Measurements from ENCODE around the gene DNAJB6.

Gene DNAJB6

GRCh38 chr7:157464111-157464970 lies 127.5 kb downstream of the DNAJB6 start:
- H3K27ac ChIP-seq (ENCODE audit: insufficient read depth, low read length, poor library complexity, severe bottlenecking) = no peak overlapping the region
- H3K4me1 ChIP-seq (ENCODE audit: control insufficient read depth, insufficient read depth, low read length, poor library complexity, severe bottlenecking) = no peaks in the 10 kb centered on the region
- H3K4me3 ChIP-seq (ENCODE audit: insufficient read depth, low read depth, low read length, poor library complexity, severe bottlenecking) = no peak overlapping the region
- H3K27me3 ChIP-seq (replicated peaks; ENCODE audit: control insufficient read depth, insufficient read depth, low read length, poor library complexity, severe bottlenecking) = no peaks in the 10 kb centered on the region
- no peak for DNase-seq
- no peaks in the 10 kb centered on the region for H3K36me3 ChIP-seq (ENCODE audit: control insufficient read depth, insufficient read depth, low read length)
- H3K9me3 ChIP-seq (ENCODE audit: control insufficient read depth, low read length) = no peaks in the 10 kb centered on the region

DNA sequence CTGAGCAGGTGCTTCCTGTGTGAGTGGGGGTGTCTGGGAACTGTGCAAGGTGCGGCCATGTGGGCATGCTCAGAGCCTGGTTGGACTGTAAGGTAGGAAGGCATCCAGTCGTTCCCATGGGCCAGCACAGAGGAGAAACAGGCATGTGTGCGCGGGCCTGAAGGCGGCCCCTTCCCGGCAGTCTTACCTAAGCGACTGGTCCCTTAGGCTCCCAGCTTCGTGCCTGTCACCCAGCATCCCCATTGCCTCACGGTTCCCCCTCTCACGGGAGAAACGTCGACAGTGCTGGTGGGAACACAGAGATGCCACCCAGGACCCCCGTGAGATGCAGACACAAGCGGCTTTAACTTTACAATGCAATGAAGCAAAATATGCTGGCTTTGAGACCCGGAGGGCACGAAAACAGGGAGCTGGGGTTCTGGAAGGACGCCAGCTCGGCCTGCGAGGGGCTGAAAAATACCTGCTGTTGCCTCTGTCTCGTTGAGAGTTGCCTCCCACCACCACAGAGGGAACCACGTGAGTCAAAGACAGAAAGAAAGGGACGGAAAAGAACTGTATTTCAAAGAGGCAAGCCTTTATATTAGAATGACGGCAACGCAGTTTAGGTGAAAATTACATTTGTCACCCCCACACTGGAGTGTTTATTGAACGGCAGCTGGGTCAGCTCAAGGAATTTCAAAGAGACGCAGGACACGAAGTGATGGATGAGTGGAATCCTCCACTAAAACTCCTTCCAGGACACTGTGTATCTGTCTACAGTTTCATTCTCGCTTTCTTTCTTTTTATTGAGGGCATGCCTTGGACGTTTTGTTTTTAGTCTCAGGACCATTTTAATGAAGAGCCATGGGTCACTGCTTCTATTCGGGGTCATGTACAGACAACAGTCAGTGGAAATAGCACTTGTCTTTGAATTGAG lies 128.4 kb downstream of the DNAJB6 start:
- Histone ChIP-seq H3K9me3 (ENCODE audit: control insufficient read depth, low read length) (no peaks in the 10 kb centered on the region), H3K36me3 (ENCODE audit: control insufficient read depth, insufficient read depth, low read length) (no peaks in the 10 kb centered on the region), H3K27ac (ENCODE audit: insufficient read depth, low read length, poor library complexity, severe bottlenecking) (no peak overlapping the region), H3K4me1 (ENCODE audit: control insufficient read depth, insufficient read depth, low read length, poor library complexity, severe bottlenecking) (no peaks in the 10 kb centered on the region), H3K4me3 (ENCODE audit: insufficient read depth, low read depth, low read length, poor library complexity, severe bottlenecking) (no peak overlapping the region), H3K27me3 (replicated peaks; ENCODE audit: control insufficient read depth, insufficient read depth, low read length, poor library complexity, severe bottlenecking) (no peaks in the 10 kb centered on the region)
- no peak for DNase-seq

- H3K27me3 ChIP-seq (replicated peaks; ENCODE audit: control insufficient read depth, insufficient read depth, low read length, poor library complexity, severe bottlenecking) = no peaks in the 10 kb centered on the region
- H3K9me3 ChIP-seq (ENCODE audit: control insufficient read depth, low read length) = no peaks in the 10 kb centered on the region
- H3K4me1 ChIP-seq (ENCODE audit: control insufficient read depth, insufficient read depth, low read length, poor library complexity, severe bottlenecking) = peaks cover 6% of the 10 kb centered on the region
- no peaks in the 10 kb centered on the region for H3K36me3 ChIP-seq (ENCODE audit: control insufficient read depth, insufficient read depth, low read length)
- no peak overlapping the region for H3K4me3 ChIP-seq (ENCODE audit: insufficient read depth, low read depth, low read length, poor library complexity, severe bottlenecking)
- no peak for DNase-seq
- no peak overlapping the region for H3K27ac ChIP-seq (ENCODE audit: insufficient read depth, low read length, poor library complexity, severe bottlenecking)
Measured at GRCh38 chr7:157465891-157466866, 129.4 kb downstream of the DNAJB6 start.

GRCh38 chr7:157466867-157467261 lies 130.1 kb downstream of the DNAJB6 start:
- no peaks in the 10 kb centered on the region for H3K27me3 ChIP-seq (replicated peaks; ENCODE audit: control insufficient read depth, insufficient read depth, low read length, poor library complexity, severe bottlenecking)
- H3K4me1 ChIP-seq (ENCODE audit: control insufficient read depth, insufficient read depth, low read length, poor library complexity, severe bottlenecking) = peaks cover 12% of the 10 kb centered on the region
- H3K36me3 ChIP-seq (ENCODE audit: control insufficient read depth, insufficient read depth, low read length) = no peaks in the 10 kb centered on the region
- DNase-seq = no peak
- H3K9me3 ChIP-seq (ENCODE audit: control insufficient read depth, low read length) = no peaks in the 10 kb centered on the region
- no peak overlapping the region for H3K27ac ChIP-seq (ENCODE audit: insufficient read depth, low read length, poor library complexity, severe bottlenecking)
- no peak overlapping the region for H3K4me3 ChIP-seq (ENCODE audit: insufficient read depth, low read depth, low read length, poor library complexity, severe bottlenecking)

All from effector memory CD4-positive, alpha-beta T cell (primary cell).